ENCODE data around the gene CAVIN2. TPM values are rescaled to one million over a fixed set of nuclear protein-coding genes. Genes with fewer than 3 reads are reported as not detected.
"Not testable (repeated sequence)": the region's sequence is repeated elsewhere in the genome, so short reads cannot be mapped to it uniquely, and the experiment has no call there.

The CAVIN2 gene
- total RNA-seq, 1 donor from 2014 or later, result not detected

- intact Hi-C loops (cut with micrococcal nuclease), result no loop called here
These were observed 46.0 kb downstream of the CAVIN2 start for GRCh38 chr2:191800874-191801273.

GRCh38 chr2:191799526-191799925 lies 47.4 kb downstream of the CAVIN2 start:
- intact Hi-C loops (cut with micrococcal nuclease), result no loop called here

DNA sequence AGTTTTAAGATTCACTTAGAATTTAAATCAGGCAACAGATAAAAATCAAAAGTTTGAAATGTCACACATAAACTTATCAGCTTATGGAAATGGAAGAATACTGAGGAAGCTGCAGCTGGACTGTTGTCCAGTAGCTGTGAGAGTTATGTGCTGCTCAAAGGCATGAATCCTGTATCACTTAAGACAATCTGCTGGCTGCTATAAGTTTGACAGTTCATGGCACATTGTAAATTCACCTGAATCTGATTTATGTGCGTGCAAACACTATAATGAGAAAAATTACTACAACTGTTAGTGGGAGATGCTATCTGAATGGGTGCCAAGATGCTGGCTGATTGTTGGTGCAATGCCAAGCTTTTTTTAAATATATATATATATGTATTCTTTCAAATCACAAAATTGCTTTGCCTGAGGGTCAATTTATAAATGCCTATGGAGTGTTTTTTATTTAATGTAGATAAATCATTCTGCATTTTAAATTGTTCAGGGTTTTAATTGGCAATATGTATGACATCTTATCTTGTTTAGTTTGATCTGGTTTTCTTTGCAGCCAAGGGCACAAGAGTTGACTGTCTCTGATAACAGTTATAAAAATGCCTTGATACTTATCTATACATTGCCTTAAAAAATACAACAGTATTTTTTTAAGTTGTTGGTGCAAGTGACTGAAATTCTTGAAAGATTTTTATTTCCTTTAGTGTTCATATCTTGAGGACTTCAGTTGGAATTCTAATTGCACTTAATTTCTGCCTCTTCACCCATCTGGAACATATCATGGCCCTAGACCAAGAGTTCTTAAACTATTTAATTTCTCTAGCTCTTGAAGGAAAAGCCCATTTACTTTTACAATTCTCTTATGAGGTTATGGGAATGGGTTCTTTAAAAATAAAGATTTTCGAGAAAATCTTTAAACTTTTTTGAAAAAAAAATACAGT lies 48.7 kb downstream of the CAVIN2 start:
- intact Hi-C loops (cut with micrococcal nuclease), result no loop called here

- intact Hi-C loops (cut with micrococcal nuclease), result no loop called here
These were observed 49.4 kb downstream of the CAVIN2 start for GRCh38 chr2:191797500-191797899.

GRCh38 chr2:191795715-191796114 lies 51.2 kb downstream of the CAVIN2 start:
- intact Hi-C loops (cut with micrococcal nuclease), result no loop called here

GRCh38 chr2:191791953-191792560 lies 54.8 kb downstream of the CAVIN2 start:
- intact Hi-C loops (cut with micrococcal nuclease), result no loop called here

DNA sequence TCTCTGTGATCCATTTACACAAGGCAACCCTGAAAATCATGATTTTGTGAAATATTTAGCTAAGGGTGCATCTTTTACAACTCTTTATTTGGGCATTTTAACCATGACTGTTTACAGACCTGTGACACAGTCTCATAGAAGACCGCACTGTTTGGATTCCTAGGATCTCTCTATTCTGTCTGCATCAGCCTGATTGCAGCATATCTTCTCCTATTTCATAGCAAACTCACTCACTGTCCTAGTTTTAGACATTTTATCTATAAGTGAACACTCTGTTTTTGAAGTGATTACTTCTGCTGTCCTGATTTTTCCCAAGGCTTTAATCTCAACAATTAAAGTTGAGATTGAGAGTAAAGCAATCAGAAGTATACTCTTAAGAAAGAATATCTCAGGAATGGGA lies 56.2 kb downstream of the CAVIN2 start:
- intact Hi-C loops (cut with micrococcal nuclease), result no loop called here

GRCh38 chr2:191789796-191790195 lies 57.1 kb downstream of the CAVIN2 start:
- intact Hi-C loops (cut with micrococcal nuclease), result no loop called here

DNA sequence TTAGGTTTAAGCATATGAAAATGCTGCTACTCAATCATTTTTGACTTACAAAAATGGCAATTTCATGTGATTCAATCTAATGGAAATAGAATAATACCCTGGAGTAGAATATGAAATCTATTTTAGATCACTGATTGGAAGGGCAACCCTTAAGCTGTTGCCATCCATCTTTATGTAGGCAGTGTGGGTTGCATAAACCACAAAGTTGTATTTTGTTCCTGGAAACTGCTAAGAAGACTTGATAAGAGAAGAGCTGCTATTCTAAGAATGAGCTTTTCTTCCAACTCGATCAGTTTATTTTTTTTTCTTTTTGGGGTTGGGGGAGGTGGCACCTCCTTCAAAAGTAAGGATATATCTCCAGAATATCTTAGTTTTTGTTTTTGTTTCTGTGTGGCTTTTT lies 60.2 kb downstream of the CAVIN2 start:
- intact Hi-C loops (cut with micrococcal nuclease), result no loop called here

GRCh38 chr2:191785651-191786050 lies 61.2 kb downstream of the CAVIN2 start:
- intact Hi-C loops (cut with micrococcal nuclease), result not testable (repeated sequence)

Other genes starting within 250 kb of the CAVIN2 start
- gene NABP1, start 169.0 kb downstream of the CAVIN2 start, total RNA-seq, result 43.9 and 47.6 TPM in 2 replicates